Kidney capillary endothelial cell (primary cell): Measurements from ENCODE around the gene SIGLEC15.
A peak's percentile ranks its signal among the peaks of the same experiment; 100 is the strongest.

Source experiments
- DNase-seq: peaks from one replicate; pipeline ENCODE4 v3.0.0-alpha.2; 2018; ENCODE audit warnings: low spot score

SIGLEC15 gene

DNA sequence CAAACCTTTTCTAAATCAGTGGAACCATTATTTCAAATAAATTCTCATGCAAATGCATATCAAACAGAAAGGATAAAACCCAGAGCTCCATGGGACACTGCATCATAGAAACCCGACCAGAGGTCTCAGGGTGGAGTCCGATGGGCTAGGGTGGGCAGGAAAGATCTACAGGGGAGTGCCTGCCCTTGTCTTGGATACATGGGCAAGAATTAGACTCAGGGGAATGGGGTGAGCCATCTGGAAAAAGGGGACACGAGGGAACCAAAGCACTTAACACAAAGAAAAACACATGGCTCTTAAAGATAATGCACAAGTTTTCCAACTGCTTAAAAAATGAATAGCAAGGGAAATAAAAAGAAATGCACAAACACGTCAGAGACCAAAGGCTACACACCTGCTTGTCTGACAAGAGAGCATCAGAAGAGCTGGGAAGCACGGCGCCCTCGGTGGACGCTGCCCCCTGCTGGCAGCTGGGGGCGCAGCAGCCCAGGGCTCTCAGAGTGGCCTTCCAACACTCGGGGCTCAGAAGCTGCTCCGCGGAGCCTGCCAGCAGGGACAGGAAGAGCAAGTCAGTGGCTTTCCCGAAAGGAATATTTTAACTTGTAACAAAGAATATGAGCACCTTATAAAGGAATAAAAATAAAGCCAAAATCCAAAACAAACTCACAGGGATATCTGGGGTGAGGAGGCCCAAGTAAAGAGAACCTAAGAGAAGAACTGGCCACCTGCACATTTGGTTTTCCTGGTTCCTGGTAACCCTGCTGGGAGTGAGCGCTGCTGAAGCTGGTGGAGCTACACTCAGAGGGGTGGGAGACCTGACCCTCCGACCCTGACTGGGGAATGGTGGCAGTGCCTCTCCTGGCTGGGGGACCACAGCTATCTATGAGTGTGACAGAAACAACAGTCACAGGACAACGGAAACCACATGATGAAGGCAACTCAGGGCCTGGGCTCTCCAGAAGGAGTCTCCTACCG lies 54.5 kb downstream of the SIGLEC15 start:
- DNase-seq = peak; percentile 60

DNA sequence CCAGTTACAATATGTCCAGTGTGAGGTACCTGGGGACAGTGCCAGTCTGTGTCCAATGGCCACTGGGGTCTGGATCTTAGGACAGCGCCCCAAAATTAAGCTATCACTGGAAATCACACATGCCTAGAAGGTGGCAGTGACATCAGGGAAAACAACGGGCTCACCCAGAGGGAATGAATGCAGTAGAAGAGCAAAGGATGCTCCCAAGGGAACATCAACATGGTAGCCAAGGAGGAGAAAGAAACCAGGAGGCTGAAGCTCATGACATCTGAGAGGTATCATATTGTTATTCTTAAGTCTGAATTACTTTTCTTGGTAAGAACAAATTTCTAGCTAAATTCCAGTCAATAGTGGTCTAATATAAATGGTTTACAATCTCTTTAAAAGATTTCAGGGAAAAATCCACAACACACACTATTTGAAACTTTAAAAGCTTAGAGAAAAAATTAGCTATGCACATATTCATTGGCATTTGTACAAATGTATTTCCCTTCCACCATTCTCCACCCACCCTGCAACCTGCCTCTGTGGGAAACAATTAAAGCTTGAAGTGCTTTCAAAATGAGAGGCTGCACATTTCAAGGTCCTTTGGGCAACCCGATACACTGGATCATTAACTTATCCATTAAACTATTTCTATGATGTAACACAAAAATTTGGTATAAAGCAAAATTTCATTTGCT lies 55.5 kb downstream of the SIGLEC15 start:
- DNase-seq = no peak

DNA sequence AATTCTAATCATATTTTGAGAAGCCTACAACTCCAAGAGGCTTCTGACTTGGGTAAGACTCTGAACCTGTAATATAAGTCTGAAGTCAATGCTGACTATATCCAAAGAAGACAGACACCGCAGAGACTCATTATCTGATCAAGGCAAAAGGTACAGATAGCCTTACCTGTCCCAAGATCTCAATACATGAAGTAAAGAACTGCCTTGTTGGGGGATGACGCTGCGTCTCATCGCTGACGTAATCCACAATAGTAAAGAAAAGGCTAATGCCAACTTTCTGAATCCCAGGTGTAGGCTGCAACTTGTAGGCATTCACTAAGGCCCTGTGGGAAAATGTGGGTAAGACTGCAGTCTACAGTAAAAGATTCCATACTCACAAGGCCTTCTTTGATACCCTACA lies 62.1 kb downstream of the SIGLEC15 start:
- no peak for DNase-seq

DNA sequence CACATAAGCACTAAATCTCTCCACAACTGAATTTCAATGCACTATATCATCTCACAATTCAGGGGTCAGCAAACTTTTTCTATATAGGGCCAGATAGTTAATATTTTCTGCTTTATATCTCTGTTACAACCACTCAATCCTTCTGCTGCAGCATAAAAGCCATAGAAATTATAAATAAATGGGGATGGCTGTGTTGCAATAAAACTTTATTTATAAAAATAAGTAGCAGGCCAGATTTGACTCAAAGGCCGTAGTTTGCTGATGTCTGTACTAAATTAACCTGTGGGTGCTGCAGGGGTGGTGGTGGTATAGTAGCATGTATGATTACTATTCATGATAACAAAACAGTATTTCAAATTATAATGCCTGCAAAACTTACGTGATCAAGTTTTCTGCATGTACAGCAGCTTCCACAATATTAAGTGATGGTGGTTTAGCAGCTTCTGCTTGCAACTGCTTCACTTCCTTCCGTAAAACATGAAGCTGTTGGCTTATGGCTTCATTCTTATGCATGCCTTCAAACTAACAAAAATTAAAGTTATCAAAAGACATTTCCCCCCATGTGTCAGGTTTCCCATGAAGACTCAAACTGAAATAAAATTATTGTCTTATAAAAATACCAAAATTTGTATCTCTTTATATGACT lies 64.1 kb downstream of the SIGLEC15 start:
- DNase-seq = no peak

DNA sequence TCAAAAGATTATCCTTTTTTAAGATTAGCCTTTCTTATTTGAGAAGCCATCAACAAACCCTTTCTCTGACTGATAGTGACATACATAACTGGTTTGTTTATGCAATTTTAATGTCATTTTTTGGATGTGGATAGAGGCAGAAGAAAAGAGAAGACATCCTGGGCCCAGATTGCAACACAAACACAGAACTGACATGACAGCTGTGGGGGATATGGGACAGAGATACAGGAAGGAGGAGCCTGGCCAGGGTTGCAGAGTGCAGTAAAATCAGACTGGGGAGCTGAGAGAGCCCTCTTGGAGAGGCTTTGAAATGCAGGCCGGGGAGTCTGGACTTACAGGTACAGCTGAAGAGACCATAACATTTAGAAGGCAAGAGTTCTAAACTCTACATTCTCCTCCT lies 65.1 kb downstream of the SIGLEC15 start:
- no peak for DNase-seq

DNA sequence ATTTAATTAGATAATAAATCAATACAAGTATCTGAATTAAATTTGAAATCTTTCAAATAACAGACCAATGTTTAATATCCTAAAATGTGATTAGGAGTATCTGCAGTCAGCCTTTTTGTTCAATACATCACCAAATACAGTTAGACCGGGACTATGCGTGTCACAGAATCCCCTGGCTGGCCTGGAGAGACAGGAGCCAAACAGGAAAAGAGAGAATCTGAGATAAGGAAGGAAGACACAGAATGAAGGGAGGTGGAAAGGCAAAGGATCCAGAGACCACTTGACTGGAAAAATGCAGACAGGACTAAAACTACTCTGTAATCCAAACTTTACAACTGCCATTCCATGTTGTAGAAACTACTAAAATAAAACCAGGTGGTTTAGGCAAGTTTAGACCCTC lies 66.3 kb downstream of the SIGLEC15 start:
- DNase-seq = no peak
